Sigmoid colon (tissue), 7 donors: Measurements from ENCODE around the gene TPCN2. TPM values are rescaled to one million over a fixed set of nuclear protein-coding genes. Genes with fewer than 3 reads are reported as not detected.
"Not testable (repeated sequence)": the region's sequence is repeated elsewhere in the genome, so short reads cannot be mapped to it uniquely, and the experiment has no call there.

Experiments used
- DNase-seq: peaks from one replicate; pipeline ENCODE4 v3.0.0-alpha.2; 2019
- H3K27ac ChIP-seq, 4 donors: fragments of 200-600 bp; sonication (generic); one replicate each; pipeline ENCODE4 v1.5.1; 2016 to 2019; ENCODE audit warnings: mild to moderate bottlenecking in 1 of 4
- H3K27me3 ChIP-seq, 3 donors: fragments of 200-600 bp; sonication (generic); one replicate each; pipeline ENCODE4 v1.5.1; 2019; ENCODE audit warnings: mild to moderate bottlenecking in 1 of 3
- H3K36me3 ChIP-seq, 4 donors: fragments of 200-600 bp; sonication (generic); one replicate each; pipeline ENCODE4 v1.5.1; 2016 to 2019
- H3K4me1 ChIP-seq, 4 donors: fragments of 200-600 bp; sonication (generic); one replicate each; pipeline ENCODE4 v1.5.1; 2017 to 2019
- H3K4me3 ChIP-seq, 4 donors: fragments of 200-600 bp; sonication (generic); one replicate each; pipeline ENCODE4 v1.5.1; 2017 to 2019; ENCODE audit warnings: mild to moderate bottlenecking in 2 of 4, moderate library complexity in 1 of 4
- H3K9me3 ChIP-seq, 4 donors: fragments of 200-600 bp in 3 of 4; sonication (generic) in 3 of 4; one replicate each; pipeline versions ENCODE4 v1.5.1 to v1.6.1; 2013 to 2019
- CTCF ChIP-seq, 4 experiments: fragments of 450-650 bp in 3 of 4; fragments of 200-600 bp in 1 of 4; IDR thresholded peaks; one replicate each; pipeline ENCODE4 v1.5.1; 2016 to 2019; ENCODE audit warnings: antibody characterized with exemption in 4 of 4, mild to moderate bottlenecking in 3 of 4, moderate library complexity in 2 of 4
- EP300 ChIP-seq, 4 donors: sonication (generic); formaldehyde crosslinking; IDR thresholded peaks; one replicate each; pipeline ENCODE4 v1.6.1; 2017; ENCODE audit warnings: antibody characterized with exemption in 4 of 4
- POLR2A ChIP-seq, 2 donors: fragments of 450-650 bp; IDR thresholded peaks; one replicate each; pipeline ENCODE4 v1.6.1; 2016; ENCODE audit warnings: antibody characterized with exemption in 2 of 2, mild to moderate bottlenecking in 2 of 2, moderate library complexity in 2 of 2
- POLR2AphosphoS5 ChIP-seq, 4 donors: sonication (generic); formaldehyde crosslinking; IDR thresholded peaks; one replicate each; pipeline ENCODE4 v1.6.1; 2017; ENCODE audit warnings: antibody characterized with exemption in 4 of 4
- WGBS, 2 donors: extraction: QIAGEN DNeasy Blood & Tissue Kit; methylation state at CpG; one replicate each; pipeline ENCODE4 v1.1.7; 2013; 5-methylcytosine and 5-hydroxymethylcytosine counted together
- intact Hi-C: fragments of 100-400 bp; cut with DNase I; formaldehyde crosslinking; loops from one replicate; pipeline ENCODE4 v1.15.1; 2023
- polyA plus RNA-seq, 3 donors: library from polyadenylated mRNA; stranded (reverse); fragments of 200-250 nt; gene quantifications; one replicate each; pipeline ENCODE4 v1.2.3, GENCODE V29; 2013
- total RNA-seq, 4 donors: library from RNA; depleted of rRNA; stranded (reverse); fragments of >200 nt; gene quantifications; one replicate each; pipeline ENCODE4 v1.1.0, GENCODE V29; 2016
- donor health status: healthy with polysubstance abuse.
- donor health status: Bipolar disorder and iron deficiency.
- donor health status: healthy.

Gene TPCN2
- total and polyA plus RNA-seq, 7 donors = 1.6 to 43.5 (median 17.5) TPM

GRCh38 chr11:69138265-69138664 lies 89.5 kb downstream of the TPCN2 start:
- intact Hi-C loops = no loop called here
- H3K4me1 ChIP-seq = no peaks in the 10 kb centered on the region
- TF ChIP-seq CTCF (IDR thresholded peaks at IDR 0.05) (no peak), EP300 (IDR thresholded peaks at IDR 0.05) (no peak), POLR2A (IDR thresholded peaks at IDR 0.05) (no peak), POLR2AphosphoS5 (IDR thresholded peaks at IDR 0.05) (no peak)
- H3K4me3 ChIP-seq = no peak overlapping the region
- 68 to 77% methylated on average over 3 of the region's 3 CpGs for WGBS, 2 donors
- no peak overlapping the region for H3K27ac ChIP-seq
- no peaks in the 10 kb centered on the region for H3K27me3 ChIP-seq
- H3K36me3 ChIP-seq = peaks cover 0 to 27% (median 7%) of the 10 kb centered on the region in 4 donors
- H3K9me3 ChIP-seq = no peaks in the 10 kb centered on the region
- DNase-seq = no peak

- H3K4me3 ChIP-seq, H3K27ac ChIP-seq, intact Hi-C loops, DNase-seq, H3K4me1 ChIP-seq, H3K9me3 ChIP-seq, H3K27me3 ChIP-seq: not testable (repeated sequence)
- 92 to 96% methylated on average over 7 of the region's 7 CpGs for WGBS, 2 donors
- peaks cover 0 to 29% (median 7%) of the 10 kb centered on the region in 4 donors for H3K36me3 ChIP-seq
Measured at GRCh38 chr11:69140161-69140560, 91.4 kb downstream of the TPCN2 start.

- H3K9me3 ChIP-seq = peaks cover 0 to 6% (median 0%) of the 10 kb centered on the region in 4 donors
- no peaks in the 10 kb centered on the region for H3K4me1 ChIP-seq
- intact Hi-C loops = no loop called here
- no peak for DNase-seq
- no peak overlapping the region for H3K27ac ChIP-seq
- TF ChIP-seq EP300 (IDR thresholded peaks at IDR 0.05) (no peak), POLR2A (IDR thresholded peaks at IDR 0.05) (no peak), CTCF (IDR thresholded peaks at IDR 0.05) (no peak), POLR2AphosphoS5 (IDR thresholded peaks at IDR 0.05) (no peak)
- H3K36me3 ChIP-seq = peaks cover 0 to 34% (median 8%) of the 10 kb centered on the region in 4 donors
- no peak overlapping the region for H3K4me3 ChIP-seq
- no peaks in the 10 kb centered on the region for H3K27me3 ChIP-seq
- 31 to 76% methylated on average over 5 of the region's 5 CpGs for WGBS, 2 donors
Measured at GRCh38 chr11:69140635-69141034, 91.9 kb downstream of the TPCN2 start.

- Histone ChIP-seq H3K27me3 (no peaks in the 10 kb centered on the region), H3K4me3 (no peak overlapping the region), H3K27ac (no peak overlapping the region), H3K36me3 (peaks cover 0 to 31% (median 9%) of the 10 kb centered on the region in 4 donors), H3K4me1 (no peaks in the 10 kb centered on the region), H3K9me3 (peaks cover 0 to 8% (median under 1%) of the 10 kb centered on the region in 4 donors)
- no peak for DNase-seq
- TF ChIP-seq EP300 (IDR thresholded peaks at IDR 0.05) (no peak), POLR2A (IDR thresholded peaks at IDR 0.05) (no peak), POLR2AphosphoS5 (IDR thresholded peaks at IDR 0.05) (no peak), CTCF (IDR thresholded peaks at IDR 0.05) (no peak)
- WGBS, 2 donors = 44 to 78% methylated on average over 8 of the region's 8 CpGs
- intact Hi-C loops = no loop called here
Measured at GRCh38 chr11:69141742-69142141, 93.0 kb downstream of the TPCN2 start.

GRCh38 chr11:69142895-69143294 lies 94.2 kb downstream of the TPCN2 start:
- peaks cover 0 to 12% (median 2%) of the 10 kb centered on the region in 4 donors for H3K9me3 ChIP-seq
- H3K4me3 ChIP-seq = no peak overlapping the region
- 95 to 98% methylated on average over 2 of the region's 2 CpGs for WGBS, 2 donors
- no peaks in the 10 kb centered on the region for H3K4me1 ChIP-seq
- H3K36me3 ChIP-seq = peaks cover 0 to 24% (median 7%) of the 10 kb centered on the region in 4 donors
- intact Hi-C loops = no loop called here
- TF ChIP-seq POLR2A (IDR thresholded peaks at IDR 0.05) = no peak
- TF ChIP-seq EP300 (IDR thresholded peaks at IDR 0.05) = no peak
- no peak for TF ChIP-seq POLR2AphosphoS5 (IDR thresholded peaks at IDR 0.05)
- TF ChIP-seq CTCF (IDR thresholded peaks at IDR 0.05) = no peak
- DNase-seq = no peak
- no peak overlapping the region for H3K27ac ChIP-seq
- no peaks in the 10 kb centered on the region for H3K27me3 ChIP-seq
